HG03439 (cell line): Measurements from ENCODE around the gene GRAMD2A.
"Not testable (repeated sequence)": the region's sequence is repeated elsewhere in the genome, so short reads cannot be mapped to it uniquely, and the experiment has no call there.

Experiments
- ATAC-seq: cut with Tn5 transposase; IDR thresholded peaks from one replicate; pipeline ENCODE4 v1.9.1; 2021; ENCODE audit warnings: mild to moderate bottlenecking, moderate library complexity; ENCODE audit not compliant: unreplicated experiment

GRAMD2A gene

GRCh38 chr15:72189250-72189902 lies 8.2 kb downstream of the GRAMD2A start:
- ATAC-seq = no peak

DNA sequence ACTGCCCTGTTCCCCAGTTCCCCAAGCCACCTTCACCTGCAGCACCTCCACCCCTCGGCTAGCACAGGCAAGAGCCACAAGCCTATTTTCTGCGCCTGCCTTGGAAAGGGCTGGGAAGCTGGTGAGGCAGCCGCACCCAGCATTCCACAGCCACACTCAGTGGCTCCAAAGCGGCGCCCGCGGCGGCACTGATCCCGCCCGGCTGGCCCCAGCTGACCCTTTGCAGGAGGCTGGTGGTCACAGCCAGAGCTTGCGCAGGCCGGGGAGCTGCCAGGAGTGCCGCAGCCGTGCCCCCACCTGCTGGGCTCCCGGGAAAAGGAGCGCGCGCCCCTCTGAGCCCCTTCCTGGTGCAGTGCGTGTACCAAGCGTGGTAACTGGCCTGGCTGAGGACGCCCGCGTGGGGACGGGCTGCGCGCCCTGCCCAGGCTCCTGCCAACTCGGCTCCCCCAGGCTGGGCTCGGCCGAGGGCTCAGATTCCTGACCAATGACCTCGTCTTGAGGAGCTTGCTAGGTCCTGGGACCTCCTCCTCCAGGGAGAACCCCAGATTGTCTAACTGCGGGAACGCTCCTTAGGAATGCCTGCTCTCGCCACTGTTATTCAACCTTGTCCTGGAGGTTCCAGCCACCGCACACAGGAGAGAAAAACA lies 13.3 kb downstream of the GRAMD2A start:
- ATAC-seq = no peak

DNA sequence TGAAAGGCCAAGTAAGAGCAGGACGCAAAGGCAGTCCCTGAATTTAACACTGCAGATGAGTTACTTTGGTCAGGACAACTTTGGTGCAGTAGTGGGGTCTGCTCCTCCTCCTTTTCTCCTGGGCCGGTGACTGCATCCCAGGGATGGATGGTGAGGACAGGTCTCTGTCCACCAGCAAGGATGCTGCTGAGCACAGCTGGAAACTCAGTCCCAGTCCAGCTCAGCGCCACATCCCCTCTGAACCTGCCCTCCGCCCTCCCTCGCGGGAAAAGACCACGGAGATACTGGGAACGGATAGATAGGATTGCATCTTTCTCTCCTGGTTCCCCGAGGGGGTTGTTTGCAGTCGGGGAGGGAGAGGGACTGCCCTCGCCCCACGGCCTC lies 13.8 kb downstream of the GRAMD2A start:
- no peak for ATAC-seq

- ATAC-seq = no peak
Measured at GRCh38 chr15:72182673-72183072, 14.9 kb downstream of the GRAMD2A start.

DNA sequence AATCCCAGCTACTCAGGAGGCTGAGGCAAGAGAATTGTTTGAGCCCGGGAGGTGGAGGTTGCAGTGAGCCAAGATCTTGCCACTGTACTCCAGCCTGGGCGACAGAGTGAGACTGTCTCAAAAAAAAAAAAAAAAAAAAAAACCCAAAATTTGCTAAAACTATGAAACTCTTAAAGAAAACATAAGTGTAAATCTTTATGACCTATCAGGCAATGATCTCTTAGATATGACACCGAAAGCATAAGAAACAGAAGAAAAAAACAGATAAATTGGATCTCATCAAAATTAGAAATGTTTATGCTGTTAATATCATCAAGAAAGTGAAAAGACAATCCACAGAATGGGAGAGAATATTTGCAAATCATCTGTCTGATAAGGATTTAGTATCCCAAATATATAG lies 15.3 kb downstream of the GRAMD2A start:
- no peak for ATAC-seq

DNA sequence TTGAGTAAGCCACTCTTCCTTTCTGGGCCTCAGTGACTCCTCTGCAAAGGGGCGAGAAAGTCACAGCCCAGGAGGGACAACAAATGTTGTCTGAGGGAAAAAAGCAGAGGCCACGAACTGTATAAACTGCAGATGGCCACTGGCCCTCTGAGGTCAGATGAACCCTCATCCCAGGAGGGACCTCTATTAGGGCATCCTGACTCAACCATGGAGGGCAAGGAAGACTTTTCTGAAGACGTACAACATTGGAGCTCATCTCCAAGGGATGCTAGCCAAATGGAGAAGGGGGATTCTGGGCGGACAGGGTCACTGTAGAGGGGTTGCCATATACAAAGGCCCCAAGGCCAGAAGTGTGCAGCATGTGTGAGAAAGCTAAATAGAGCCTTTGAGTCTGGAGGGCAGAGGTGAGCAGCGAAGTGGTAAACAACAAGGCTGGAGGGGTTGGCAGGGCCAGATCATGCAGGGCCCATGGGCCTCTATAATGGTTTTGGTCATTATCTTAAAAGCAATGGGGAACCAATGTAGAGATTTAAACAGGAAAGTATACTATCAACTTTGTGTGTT lies 16.7 kb downstream of the GRAMD2A start:
- no peak for ATAC-seq

DNA sequence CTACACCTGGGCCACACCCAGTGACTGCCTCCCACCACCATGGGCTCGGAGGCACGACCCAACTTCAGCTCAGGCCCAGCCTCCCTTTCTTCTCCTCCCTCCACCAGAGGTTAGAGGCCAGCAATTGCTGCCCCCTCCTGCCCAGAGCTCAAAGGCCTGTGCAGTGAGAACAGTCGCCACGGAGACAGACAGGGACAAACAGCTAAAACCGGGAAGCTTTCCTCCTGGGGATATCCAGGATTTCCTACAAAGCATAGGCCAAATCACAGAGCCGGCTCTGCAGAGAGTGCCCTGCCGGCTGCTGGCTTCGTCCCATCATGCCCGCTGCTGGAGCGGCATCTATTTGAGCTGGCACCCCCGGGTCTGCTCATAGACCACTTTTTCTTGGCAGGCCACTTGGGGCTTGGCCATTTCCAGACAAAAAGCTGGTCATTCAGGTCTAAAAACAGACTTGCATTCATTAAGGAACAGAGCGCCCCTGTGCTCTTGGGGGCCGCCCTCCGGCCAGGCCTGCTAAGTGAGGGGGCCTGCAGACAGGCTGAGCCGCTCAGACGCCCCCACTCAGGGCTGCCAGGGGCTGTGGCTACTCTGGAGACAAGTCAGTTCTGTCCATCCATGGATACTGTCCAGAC lies 17.5 kb downstream of the GRAMD2A start:
- ATAC-seq = no peak

DNA sequence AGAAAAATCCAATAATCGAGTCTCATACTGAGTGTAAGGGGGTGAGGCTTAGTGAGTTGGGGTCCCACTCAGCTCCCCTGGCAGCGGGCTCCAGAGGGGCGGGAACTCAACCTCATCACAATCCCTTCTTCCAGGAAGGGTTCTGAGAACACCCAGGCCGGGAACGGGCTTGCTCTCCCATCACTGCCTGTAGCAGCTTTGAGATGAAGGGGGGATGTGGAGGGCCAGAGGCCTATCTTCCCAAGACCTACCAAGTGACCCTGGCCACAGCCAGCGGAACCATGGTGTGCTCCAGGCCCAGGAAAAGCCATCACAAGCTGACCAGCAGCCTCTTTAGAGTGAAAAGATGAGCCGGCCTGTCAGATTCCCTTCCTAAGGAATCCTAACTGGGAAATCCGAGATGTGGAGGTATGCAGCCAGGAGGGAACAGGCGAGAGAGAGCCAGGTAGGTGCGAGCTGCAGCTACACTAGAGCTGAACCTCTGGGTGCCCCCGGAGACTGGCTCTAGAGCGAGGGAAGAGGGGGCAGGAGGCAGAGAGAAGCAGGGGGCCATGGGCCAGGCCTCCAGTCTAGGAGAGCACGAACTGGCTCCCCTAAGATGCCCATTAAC lies 18.5 kb downstream of the GRAMD2A start:
- no peak for ATAC-seq

DNA sequence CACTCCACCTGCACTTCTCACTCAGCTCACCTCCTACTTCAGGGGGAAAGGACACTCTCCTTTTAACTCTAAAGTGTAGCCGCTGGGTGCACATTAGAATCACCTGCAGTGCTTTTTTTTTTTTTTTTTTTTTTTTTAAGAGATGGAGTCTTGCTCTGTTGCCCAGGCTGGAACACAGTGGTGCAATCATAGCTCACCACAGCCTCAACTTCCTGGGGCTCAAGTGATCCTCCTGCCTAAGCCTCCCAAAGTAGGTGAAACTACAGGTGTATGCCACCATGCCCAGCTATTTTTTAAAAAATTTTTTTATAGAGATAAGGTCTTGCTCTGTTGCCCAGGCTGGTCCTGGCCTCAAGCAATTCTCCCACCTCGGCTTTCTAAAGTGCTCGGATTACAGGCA lies 20.8 kb downstream of the GRAMD2A start:
- no peak for ATAC-seq

DNA sequence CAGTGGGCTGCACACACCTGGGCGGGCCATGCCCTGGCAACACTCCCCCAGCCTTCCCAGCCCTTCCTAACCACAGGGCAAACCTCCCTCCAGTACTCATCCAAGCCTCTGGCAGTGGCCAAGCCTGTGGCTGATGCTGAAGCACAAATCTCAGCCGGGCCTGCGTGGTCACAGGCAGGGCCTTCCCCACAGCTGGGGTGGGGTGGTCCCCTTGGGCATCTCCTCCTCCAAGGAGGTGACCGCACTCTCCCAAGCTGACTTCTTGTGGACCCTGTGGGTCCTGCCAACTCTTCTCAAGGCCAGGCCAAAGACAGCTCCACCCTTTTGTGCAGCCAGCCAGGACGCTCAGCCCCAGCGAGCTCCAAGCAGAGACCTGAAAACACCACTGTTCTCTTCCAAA lies 21.4 kb downstream of the GRAMD2A start:
- ATAC-seq = no peak

DNA sequence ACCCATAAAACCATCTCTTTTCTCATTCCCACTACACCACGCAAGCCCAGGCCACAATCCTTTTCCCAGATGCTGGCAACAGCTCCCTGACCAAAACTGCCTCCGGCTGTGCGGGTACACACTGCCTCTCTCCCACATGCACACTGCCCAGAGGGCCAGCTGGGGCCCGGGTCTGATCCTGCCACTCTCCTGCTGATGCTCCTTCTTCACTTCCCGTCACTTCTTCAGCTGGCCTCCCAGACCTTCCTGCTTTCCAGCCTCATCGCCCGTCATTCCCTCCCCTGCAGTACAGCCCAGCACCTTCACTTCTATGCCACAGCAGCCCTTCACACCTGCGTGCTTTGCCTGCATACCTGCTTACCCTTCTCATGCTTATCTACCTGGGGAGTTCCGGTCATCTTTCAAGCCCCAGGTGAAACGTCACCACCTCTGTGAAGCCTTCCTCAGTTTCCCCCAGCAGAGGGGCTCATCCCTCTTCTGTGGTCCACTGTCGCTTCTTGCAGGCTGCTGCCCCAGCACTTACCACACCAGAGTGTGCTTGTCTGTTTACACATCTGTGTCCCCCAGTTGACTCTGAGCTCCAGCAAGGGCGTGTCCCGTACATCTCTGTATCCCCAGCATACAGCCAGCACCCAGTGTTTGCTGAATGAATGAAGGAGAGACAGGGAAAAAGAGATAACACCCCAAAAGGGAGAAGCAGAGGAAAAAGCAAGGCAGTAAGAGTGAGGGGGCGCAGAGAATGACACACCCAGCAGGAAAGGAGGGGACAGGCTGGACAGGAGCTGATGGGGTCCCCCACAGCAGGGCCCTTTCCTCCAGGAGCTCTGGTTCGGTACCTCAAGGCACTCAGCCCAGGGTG lies 22.2 kb downstream of the GRAMD2A start:
- ATAC-seq = no peak

- no peak for ATAC-seq
Measured at GRCh38 chr15:72174551-72175165, 22.9 kb downstream of the GRAMD2A start.

- no peak for ATAC-seq
Measured at GRCh38 chr15:72173864-72174550, 23.6 kb downstream of the GRAMD2A start.

GRCh38 chr15:72173401-72173800 lies 24.2 kb downstream of the GRAMD2A start:
- ATAC-seq = no peak

- ATAC-seq = no peak
Measured at GRCh38 chr15:72172796-72173195, 24.8 kb downstream of the GRAMD2A start.

DNA sequence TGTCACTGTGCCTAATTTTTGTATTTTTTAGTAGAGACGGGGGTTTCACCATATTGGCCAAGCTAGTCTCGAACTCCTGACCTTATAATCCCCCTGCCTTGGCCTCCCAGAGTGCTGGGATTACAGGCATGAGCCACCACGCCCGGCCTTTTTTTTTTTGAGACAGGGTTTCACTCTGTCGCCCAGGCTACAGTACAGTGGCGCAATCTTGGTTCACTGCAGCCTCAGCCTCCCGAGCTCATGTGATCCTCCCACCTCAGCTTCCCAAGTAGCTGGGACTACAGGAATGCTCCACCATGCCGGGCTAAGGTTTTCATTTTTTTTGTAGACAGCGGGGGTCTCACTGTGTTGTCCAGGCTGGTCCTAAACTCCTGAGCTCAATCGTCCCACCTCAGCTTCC lies 25.6 kb downstream of the GRAMD2A start:
- ATAC-seq = not testable (repeated sequence)

DNA sequence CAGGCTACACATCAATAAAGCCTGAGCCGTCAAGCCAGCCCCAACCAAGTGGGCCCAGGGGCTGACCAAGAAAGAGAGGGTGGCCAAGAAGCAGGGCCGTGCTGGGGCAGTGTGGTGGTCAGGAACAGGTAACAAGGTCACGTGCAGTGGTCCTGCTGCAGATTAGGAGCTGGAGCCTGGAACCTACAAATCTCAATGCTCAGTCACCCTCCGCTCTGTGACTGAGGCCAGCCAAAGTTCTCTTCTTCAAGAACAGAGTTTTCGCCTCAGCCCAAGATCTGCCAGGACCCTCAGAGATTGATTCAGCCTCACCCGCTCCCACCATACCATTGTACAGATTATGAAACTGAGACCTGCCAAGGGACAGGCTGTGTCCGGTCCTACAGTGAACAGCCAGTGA lies 26.9 kb downstream of the GRAMD2A start:
- ATAC-seq = no peak

- no peak for ATAC-seq
Measured at GRCh38 chr15:72169921-72170611, 27.5 kb downstream of the GRAMD2A start.

DNA sequence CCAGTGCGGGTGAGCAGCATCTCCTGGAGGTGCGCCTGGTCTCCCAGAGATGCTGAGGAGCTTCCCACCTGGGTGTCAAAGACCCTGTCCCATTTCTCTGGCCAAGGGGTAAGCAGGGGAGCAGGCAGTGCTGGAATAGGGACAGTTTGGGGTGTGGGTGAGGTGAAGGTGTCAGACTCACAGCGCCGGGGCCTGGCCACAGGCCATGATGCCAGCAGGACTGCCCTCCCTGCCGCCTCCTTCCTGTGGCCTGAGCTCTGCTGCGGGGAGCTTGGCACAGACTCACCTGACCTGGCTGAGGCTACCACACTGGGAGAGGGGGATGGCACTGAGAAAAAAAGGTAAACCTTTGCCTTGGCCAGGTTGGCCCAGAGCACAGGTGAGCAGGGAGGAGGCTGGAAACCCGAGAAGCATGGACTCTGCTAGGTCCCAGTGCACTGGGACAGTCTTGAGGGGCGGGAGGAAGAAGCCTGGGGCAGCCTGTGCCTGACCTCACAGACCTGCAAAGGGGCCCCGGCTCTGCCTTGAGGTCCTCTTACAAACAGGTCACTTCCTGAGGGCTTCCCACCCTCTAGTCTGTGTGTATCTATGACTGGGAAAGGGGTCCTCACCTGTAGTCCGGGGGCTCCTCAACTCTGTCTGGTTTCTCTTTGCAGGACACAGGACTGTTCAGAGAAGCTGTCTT lies 28.2 kb downstream of the GRAMD2A start:
- ATAC-seq = no peak
